GM12873 (cell line): Measurements from ENCODE around the gene CNDP2.

ENCODE experiments used
- CTCF ChIP-seq: IDR thresholded peaks from 2 replicates; pipeline ENCODE4 v1.5.1; 2012; ENCODE audit warnings: low read depth, mild to moderate bottlenecking, moderate library complexity, low read length, control low read depth; ENCODE audit not compliant: insufficient read depth; ENCODE audit errors: missing control alignments

Gene CNDP2

DNA sequence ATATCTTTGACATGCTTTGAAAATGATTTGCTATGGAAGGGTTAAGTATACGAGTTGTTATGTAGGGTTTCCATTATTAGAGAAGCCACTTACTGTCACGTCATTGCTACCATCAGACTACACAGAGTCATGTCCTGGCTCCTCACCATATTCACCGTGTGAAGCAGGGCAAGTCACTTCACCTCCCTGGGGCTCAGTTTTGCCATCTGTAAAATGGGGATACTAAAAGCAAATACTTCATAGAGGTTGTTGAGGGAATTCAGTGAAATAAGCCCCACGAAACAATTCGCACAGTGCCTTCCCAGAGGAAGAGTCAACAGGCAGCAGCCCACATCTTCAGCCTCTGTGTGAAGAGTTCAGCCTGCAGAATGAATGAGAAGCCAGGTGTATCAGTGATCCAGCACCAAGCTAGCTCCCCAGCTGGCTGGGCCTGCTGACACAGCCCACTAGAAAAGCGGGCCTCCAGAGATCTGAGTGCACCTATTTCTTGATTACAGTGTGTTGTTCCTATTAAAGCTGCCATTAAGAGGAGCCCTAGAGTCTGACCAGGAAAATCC is 42.4 kb upstream of the CNDP2 start:
- no peak for TF ChIP-seq CTCF

GRCh38 chr18:74454279-74454751 is 41.8 kb upstream of the CNDP2 start:
- no peak for TF ChIP-seq CTCF

GRCh38 chr18:74455386-74455785 is 40.8 kb upstream of the CNDP2 start:
- no peak for TF ChIP-seq CTCF

GRCh38 chr18:74456017-74456348 is 40.2 kb upstream of the CNDP2 start:
- no peak for TF ChIP-seq CTCF

DNA sequence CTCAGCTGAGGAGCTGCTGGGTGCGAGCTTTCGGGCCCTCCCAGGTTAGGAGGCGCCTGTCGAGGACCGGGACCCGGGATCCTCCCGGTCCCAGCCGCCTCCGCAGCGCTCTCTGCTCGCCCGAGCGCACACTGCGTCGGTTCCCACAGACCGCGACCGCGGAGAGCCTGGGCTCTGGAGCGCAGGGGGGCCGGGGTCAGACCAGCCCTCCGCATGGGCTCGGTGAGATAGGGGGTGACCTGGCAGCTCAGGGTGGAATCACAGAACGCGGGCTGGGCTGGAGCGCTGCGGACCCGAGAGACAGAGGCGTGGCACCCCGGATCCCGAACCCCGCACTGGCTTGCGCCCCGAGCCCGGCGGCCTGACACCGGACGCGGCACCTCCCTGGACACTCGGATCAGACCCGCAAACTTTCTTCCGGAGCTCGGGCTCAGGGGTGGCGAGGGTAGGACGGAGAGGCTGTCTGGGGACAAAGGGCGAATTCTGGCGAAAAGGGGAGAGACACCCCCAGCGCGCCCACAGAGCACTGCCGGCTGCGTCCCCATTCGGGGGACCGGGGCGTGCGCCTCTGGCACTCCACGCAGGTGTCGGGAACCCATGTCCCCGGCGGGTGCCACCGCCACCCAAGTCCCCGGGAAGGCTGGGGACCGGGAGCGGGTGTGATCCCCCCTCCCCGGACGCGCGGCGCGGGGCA is 39.7 kb upstream of the CNDP2 start:
- no peak for TF ChIP-seq CTCF

DNA sequence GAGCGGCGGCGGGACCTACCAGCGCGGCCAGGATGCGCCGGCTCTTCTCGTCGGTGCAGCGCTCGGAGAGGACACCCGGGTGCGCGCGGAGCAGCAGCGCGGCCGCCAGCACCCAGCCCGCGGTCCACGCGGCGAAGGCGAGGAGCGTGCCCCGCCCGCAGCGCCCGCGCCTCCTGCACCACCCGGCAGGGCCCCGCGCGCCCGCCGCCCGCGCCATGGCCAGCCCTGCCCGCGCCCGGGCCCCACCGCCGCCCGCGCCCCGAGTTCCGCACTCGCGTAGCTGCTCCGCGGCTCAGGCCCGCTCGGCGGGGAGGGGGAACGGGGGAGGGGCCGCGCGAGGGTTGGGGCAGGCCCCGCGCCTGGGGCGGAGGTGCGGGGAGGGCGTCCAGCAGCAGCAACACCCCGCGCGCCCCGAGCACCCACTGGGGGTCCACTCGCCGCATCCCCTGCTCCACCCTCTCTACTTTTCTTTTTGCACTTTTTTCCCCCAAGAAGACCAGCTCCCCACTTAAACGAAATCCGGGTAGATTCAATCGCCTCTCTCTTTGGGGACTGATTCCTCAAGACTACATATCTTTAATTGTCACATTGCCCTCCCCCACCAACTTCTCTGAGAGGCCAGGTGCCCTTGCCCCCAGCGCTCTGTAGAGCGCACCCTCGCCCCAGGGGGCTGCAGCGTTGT is 39.0 kb upstream of the CNDP2 start, which contains the start of gene DIPK1C:
Gene DIPK1C (minus strand): TSS at position 266 of the 682 bp plus-strand sequence. CDS start 49 bp downstream, at position 217.
- no peak for TF ChIP-seq CTCF

- TF ChIP-seq CTCF, result no peak
These were observed 38.3 kb upstream of the CNDP2 start for GRCh38 chr18:74457725-74458421.
